ENCODE measurements around the gene BRIX1. TPM values are rescaled to one million over a fixed set of nuclear protein-coding genes. Genes with fewer than 3 reads are reported as not detected.

The BRIX1 gene
- total and polyA plus RNA-seq, 9 of the 15 experiments (the other 6 are each of a cell fraction or from before 2014, with no cell fraction given), result 115 to 193 (median 159) TPM

DNA sequence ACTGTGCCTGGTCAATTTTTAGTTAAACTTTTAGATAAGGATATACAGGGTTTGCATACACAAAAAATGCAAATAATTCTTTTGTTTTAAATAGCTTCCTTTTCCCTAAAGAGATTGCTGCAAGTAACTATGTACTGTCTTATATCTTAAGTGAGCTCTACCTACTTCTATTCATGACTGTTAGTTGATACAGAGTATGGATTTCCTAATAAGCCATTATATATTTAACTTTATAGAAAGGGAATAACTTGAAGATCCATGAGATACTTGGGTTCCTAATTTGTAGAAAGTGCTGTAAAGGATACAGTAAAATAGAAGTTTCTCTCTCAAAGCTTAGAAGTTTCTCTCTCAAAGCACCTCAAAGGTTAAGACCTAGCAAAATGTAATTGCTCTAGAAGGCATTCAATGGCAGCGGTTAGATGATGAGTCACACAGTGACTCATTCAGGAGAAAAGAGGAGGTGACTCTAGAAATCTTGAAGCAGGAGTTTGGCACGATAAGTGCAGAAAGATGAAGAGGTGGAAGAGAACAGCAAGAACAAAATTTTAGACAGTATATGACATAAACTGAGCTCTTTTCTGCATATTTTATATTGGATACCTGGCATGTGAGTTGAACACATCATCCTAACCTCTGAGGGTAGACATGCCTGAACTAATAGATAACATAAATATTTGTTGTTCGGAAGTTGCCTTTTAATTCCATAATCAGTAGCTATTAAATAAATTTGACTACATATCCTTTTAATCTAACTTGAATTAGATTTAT lies 8.4 kb downstream of the BRIX1 start (continued):
- TF ChIP-seq, protein P1, sequence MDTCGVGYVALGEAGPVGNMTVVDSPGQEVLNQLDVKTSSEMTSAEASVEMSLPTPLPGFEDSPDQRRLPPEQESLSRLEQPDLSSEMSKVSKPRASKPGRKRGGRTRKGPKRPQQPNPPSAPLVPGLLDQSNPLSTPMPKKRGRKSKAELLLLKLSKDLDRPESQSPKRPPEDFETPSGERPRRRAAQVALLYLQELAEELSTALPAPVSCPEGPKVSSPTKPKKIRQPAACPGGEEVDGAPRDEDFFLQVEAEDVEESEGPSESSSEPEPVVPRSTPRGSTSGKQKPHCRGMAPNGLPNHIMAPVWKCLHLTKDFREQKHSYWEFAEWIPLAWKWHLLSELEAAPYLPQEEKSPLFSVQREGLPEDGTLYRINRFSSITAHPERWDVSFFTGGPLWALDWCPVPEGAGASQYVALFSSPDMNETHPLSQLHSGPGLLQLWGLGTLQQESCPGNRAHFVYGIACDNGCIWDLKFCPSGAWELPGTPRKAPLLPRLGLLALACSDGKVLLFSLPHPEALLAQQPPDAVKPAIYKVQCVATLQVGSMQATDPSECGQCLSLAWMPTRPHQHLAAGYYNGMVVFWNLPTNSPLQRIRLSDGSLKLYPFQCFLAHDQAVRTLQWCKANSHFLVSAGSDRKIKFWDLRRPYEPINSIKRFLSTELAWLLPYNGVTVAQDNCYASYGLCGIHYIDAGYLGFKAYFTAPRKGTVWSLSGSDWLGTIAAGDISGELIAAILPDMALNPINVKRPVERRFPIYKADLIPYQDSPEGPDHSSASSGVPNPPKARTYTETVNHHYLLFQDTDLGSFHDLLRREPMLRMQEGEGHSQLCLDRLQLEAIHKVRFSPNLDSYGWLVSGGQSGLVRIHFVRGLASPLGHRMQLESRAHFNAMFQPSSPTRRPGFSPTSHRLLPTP (IDR thresholded peaks at IDR 0.05; ENCODE audit: borderline replicate concordance, extremely low read depth, insufficient read length), result no peak
- TF ChIP-seq, protein P2, sequence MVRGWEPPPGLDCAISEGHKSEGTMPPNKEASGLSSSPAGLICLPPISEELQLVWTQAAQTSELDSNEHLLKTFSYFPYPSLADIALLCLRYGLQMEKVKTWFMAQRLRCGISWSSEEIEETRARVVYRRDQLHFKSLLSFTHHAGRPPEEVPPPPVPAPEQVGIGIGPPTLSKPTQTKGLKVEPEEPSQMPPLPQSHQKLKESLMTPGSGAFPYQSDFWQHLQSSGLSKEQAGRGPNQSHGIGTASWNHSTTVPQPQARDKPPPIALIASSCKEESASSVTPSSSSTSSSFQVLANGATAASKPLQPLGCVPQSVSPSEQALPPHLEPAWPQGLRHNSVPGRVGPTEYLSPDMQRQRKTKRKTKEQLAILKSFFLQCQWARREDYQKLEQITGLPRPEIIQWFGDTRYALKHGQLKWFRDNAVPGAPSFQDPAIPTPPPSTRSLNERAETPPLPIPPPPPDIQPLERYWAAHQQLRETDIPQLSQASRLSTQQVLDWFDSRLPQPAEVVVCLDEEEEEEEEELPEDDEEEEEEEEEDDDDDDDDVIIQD (CRISPR knock-in tag; IDR thresholded peaks at IDR 0.05), result no peak
- TF ChIP-seq, protein P3, sequence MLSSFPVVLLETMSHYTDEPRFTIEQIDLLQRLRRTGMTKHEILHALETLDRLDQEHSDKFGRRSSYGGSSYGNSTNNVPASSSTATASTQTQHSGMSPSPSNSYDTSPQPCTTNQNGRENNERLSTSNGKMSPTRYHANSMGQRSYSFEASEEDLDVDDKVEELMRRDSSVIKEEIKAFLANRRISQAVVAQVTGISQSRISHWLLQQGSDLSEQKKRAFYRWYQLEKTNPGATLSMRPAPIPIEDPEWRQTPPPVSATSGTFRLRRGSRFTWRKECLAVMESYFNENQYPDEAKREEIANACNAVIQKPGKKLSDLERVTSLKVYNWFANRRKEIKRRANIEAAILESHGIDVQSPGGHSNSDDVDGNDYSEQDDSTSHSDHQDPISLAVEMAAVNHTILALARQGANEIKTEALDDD (IDR thresholded peaks at IDR 0.05), result 0 out of 2 replicates have a peak, but pooled peaks have one; percentile 42
- 0 out of 2 replicates have a peak, but pooled peaks have one; percentile 29 for TF ChIP-seq GABPA (tag; conservative IDR thresholded peaks at IDR 0.05; ENCODE audit: low read depth)
- TF ChIP-seq YBX1 (IDR thresholded peaks at IDR 0.05), result no peak
- TF ChIP-seq POLR3A (IDR thresholded peaks at IDR 0.05; ENCODE audit: borderline replicate concordance, extremely low read depth, insufficient read depth, insufficient read length), result no peak
- TF ChIP-seq, protein P4, sequence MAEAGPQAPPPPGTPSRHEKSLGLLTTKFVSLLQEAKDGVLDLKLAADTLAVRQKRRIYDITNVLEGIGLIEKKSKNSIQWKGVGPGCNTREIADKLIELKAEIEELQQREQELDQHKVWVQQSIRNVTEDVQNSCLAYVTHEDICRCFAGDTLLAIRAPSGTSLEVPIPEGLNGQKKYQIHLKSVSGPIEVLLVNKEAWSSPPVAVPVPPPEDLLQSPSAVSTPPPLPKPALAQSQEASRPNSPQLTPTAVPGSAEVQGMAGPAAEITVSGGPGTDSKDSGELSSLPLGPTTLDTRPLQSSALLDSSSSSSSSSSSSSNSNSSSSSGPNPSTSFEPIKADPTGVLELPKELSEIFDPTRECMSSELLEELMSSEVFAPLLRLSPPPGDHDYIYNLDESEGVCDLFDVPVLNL (CRISPR knock-in tag; IDR thresholded peaks at IDR 0.05; ENCODE audit: low read depth), result no peak
- no peak; the same call in 1 of the 2 replicates for TF ChIP-seq EGR1 (conservative IDR thresholded peaks at IDR 0.05)
- TF ChIP-seq MECOM (CRISPR knock-in tag; IDR thresholded peaks at IDR 0.05), result no peak
- TF ChIP-seq EP300 (IDR thresholded peaks at IDR 0.05; ENCODE audit: low read length), result peak; percentile 90
- TF ChIP-seq TARDBP (IDR thresholded peaks at IDR 0.05), result no peak

Data from K562 (cell line).